Stimulated activated CD4-positive, alpha-beta T cell treated with anti-CD3 and anti-CD28 coated beads, Interleukin-12 subunit alpha, Interleukin-12 subunit beta, amount 100 ng/mL, for 24 hours (primary cell): Measurements from ENCODE around the gene SMC4.

Experiments
- DNase-seq, 2 experiments: peaks; one replicate each; pipeline ENCODE4 v3.0.0-alpha.2; 2020; ENCODE audit warnings: low read depth in 2 of 2

The SMC4 gene

GRCh38 chr3:160475884-160476283 is 76.4 kb downstream of the SMC4 start:
- DNase-seq: no peak

GRCh38 chr3:160477750-160478149 is 78.3 kb downstream of the SMC4 start:
- DNase-seq: no peak

- DNase-seq: no peak
Measured at GRCh38 chr3:160478338-160478737, 78.9 kb downstream of the SMC4 start.

GRCh38 chr3:160479376-160479775 is 79.9 kb downstream of the SMC4 start:
- DNase-seq: no peak

- no peak for DNase-seq
Measured at GRCh38 chr3:160480931-160481330, 81.5 kb downstream of the SMC4 start.

- DNase-seq: no peak
Measured at GRCh38 chr3:160481856-160482255, 82.4 kb downstream of the SMC4 start.

- DNase-seq: no peak
Measured at GRCh38 chr3:160482796-160483195, 83.3 kb downstream of the SMC4 start.
